Measurements from ENCODE around the gene NUMB. TPM values are rescaled to one million over a fixed set of nuclear protein-coding genes. Genes with fewer than 3 reads are reported as not detected.
A peak's percentile ranks its signal among the peaks of the same experiment; 100 is the strongest.
"Not testable (repeated sequence)": the region's sequence is repeated elsewhere in the genome, so short reads cannot be mapped to it uniquely, and the experiment has no call there.

The NUMB gene
- total RNA-seq, 4 donors from 2014 or later = 42.4 to 63.5 (median 51.0) TPM

- peak; percentile 41 for ATAC-seq
- Histone ChIP-seq H3K9me3 (no peaks in the 10 kb centered on the region), H3K4me3 (no peak overlapping the region), H3K4me1 (peaks cover 0 to 64% (median 10%) of the 10 kb centered on the region in 3 donors), H3K36me3 (no peaks in the 10 kb centered on the region), H3K27me3 (no peaks in the 10 kb centered on the region), H3K27ac (peak overlapping the region in 3 of 4 donors; percentile 61 to 74 (median 66))
- TF ChIP-seq CTCF (IDR thresholded peaks at IDR 0.05) = no peak
- no peak for TF ChIP-seq POLR2AphosphoS5 (IDR thresholded peaks at IDR 0.05)
- TF ChIP-seq POLR2A (IDR thresholded peaks at IDR 0.05) = no peak
- no peak for TF ChIP-seq EP300 (IDR thresholded peaks at IDR 0.05)
- WGBS, 2 donors (ENCODE audit: low coverage in 1 of 2) = 54 to 57% methylated on average over 4 to 5 of the region's 5 CpGs
Measured at GRCh38 chr14:73426877-73427276, 31.5 kb downstream of the NUMB start.

GRCh38 chr14:73424453-73424852 lies 33.9 kb downstream of the NUMB start:
- Histone ChIP-seq H3K9me3 (no peaks in the 10 kb centered on the region), H3K4me3 (no peak overlapping the region), H3K4me1 (peaks cover 0 to 70% (median 10%) of the 10 kb centered on the region in 3 donors), H3K36me3 (peaks cover 0 to 12% of the 10 kb centered on the region in 2 donors), H3K27ac (no peak overlapping the region), H3K27me3 (no peaks in the 10 kb centered on the region)
- TF ChIP-seq EP300 (IDR thresholded peaks at IDR 0.05) (no peak), CTCF (IDR thresholded peaks at IDR 0.05) (no peak), POLR2AphosphoS5 (IDR thresholded peaks at IDR 0.05) (no peak), POLR2A (IDR thresholded peaks at IDR 0.05) (no peak)
- 35 to 38% methylated on average over 3 of the region's 3 CpGs for WGBS, 2 donors (ENCODE audit: low coverage in 1 of 2)
- no peak for ATAC-seq

- H3K4me1 ChIP-seq = peaks cover 0 to 59% (median 5%) of the 10 kb centered on the region in 3 donors
- H3K9me3 ChIP-seq, H3K27me3 ChIP-seq, ATAC-seq, H3K4me3 ChIP-seq: not testable (repeated sequence)
- peak overlapping the region in 2 of 4 donors; percentile 2 to 23 for H3K27ac ChIP-seq
- peaks cover 0 to 12% of the 10 kb centered on the region in 2 donors for H3K36me3 ChIP-seq
- 93 to 100% methylated on average over 3 to 6 of the region's 6 CpGs for WGBS, 2 donors (ENCODE audit: low coverage in 1 of 2)
Measured at GRCh38 chr14:73423092-73423491, 35.3 kb downstream of the NUMB start.

- peaks cover 0 to 12% of the 10 kb centered on the region in 2 donors for H3K36me3 ChIP-seq
- peaks cover 0 to 54% (median 5%) of the 10 kb centered on the region in 3 donors for H3K4me1 ChIP-seq
- 59 to 79% methylated on average over 4 of the region's 4 CpGs for WGBS, 2 donors (ENCODE audit: low coverage in 1 of 2)
- ATAC-seq = no peak
- TF ChIP-seq POLR2AphosphoS5 (IDR thresholded peaks at IDR 0.05) = no peak
- H3K27ac ChIP-seq = peak overlapping the region in 1 of 4 donors; percentile 2
- no peaks in the 10 kb centered on the region for H3K9me3 ChIP-seq
- H3K27me3 ChIP-seq = no peaks in the 10 kb centered on the region
- no peak overlapping the region for H3K4me3 ChIP-seq
Measured at GRCh38 chr14:73422515-73422914, 35.8 kb downstream of the NUMB start.

- H3K4me1 ChIP-seq = peaks cover 0 to 38% (median 3%) of the 10 kb centered on the region in 3 donors
- TF ChIP-seq POLR2A (IDR thresholded peaks at IDR 0.05) (no peak), EP300 (IDR thresholded peaks at IDR 0.05) (no peak), CTCF (IDR thresholded peaks at IDR 0.05) (no peak), POLR2AphosphoS5 (IDR thresholded peaks at IDR 0.05) (no peak)
- no peaks in the 10 kb centered on the region for H3K9me3 ChIP-seq
- no peak for ATAC-seq
- H3K27me3 ChIP-seq = no peaks in the 10 kb centered on the region
- 85 to 95% methylated on average over 1 to 2 of the region's 3 CpGs for WGBS, 2 donors (ENCODE audit: low coverage in 1 of 2)
- no peak overlapping the region for H3K4me3 ChIP-seq
- no peak overlapping the region for H3K27ac ChIP-seq
- peaks cover 0 to 12% of the 10 kb centered on the region in 2 donors for H3K36me3 ChIP-seq
Measured at GRCh38 chr14:73418227-73418626, 40.1 kb downstream of the NUMB start.

- not testable (repeated sequence) for H3K27me3 ChIP-seq, H3K27ac ChIP-seq, H3K9me3 ChIP-seq, ATAC-seq, H3K4me3 ChIP-seq
- WGBS, 2 donors (ENCODE audit: low coverage in 1 of 2) = 100% methylated on average over 1 of the region's 3 CpGs
- peaks cover 0 to 20% of the 10 kb centered on the region in 2 donors for H3K36me3 ChIP-seq
- peaks cover 0 to 12% (median 4%) of the 10 kb centered on the region in 3 donors for H3K4me1 ChIP-seq
Measured at GRCh38 chr14:73406248-73406647, 52.1 kb downstream of the NUMB start.
